Memory B cell (primary cell): Measurements from ENCODE around the gene PCDHGB4.
"Not testable (repeated sequence)": the region's sequence is repeated elsewhere in the genome, so short reads cannot be mapped to it uniquely, and the experiment has no call there.

ENCODE experiments used
- ATAC-seq: fragments of 150-1000 bp; cut with Tn5 transposase; 2 replicates; pipeline ENCODE4 v1.10.0; 2021; ENCODE audit warnings: low read depth, mild to moderate bottlenecking, moderate library complexity
- DNase-seq, 2 donors: peaks; one replicate each; pipeline ENCODE4 v3.0.0; 2022; ENCODE audit warnings: low spot score in 2 of 2
- H3K27ac Mint-ChIP-seq: one replicate; pipeline ENCODE4 v1.8.0; 2022; ENCODE audit warnings: mild to moderate bottlenecking, moderate library complexity, mixed read lengths
- H3K27me3 Mint-ChIP-seq: one replicate; pipeline ENCODE4 v1.8.0; 2022; ENCODE audit warnings: mixed read lengths
- H3K36me3 Mint-ChIP-seq: one replicate; pipeline ENCODE4 v1.8.0; 2022; ENCODE audit warnings: mild to moderate bottlenecking, mixed read lengths
- H3K4me1 Mint-ChIP-seq: one replicate; pipeline ENCODE4 v1.8.0; 2022; ENCODE audit warnings: mixed read lengths
- H3K4me3 Mint-ChIP-seq: one replicate; pipeline ENCODE4 v1.8.0; 2022; ENCODE audit warnings: mild to moderate bottlenecking, moderate library complexity, mixed read lengths
- H3K9me3 Mint-ChIP-seq: one replicate; pipeline ENCODE4 v1.8.0; 2022; ENCODE audit warnings: mixed read lengths

Gene PCDHGB4

DNA sequence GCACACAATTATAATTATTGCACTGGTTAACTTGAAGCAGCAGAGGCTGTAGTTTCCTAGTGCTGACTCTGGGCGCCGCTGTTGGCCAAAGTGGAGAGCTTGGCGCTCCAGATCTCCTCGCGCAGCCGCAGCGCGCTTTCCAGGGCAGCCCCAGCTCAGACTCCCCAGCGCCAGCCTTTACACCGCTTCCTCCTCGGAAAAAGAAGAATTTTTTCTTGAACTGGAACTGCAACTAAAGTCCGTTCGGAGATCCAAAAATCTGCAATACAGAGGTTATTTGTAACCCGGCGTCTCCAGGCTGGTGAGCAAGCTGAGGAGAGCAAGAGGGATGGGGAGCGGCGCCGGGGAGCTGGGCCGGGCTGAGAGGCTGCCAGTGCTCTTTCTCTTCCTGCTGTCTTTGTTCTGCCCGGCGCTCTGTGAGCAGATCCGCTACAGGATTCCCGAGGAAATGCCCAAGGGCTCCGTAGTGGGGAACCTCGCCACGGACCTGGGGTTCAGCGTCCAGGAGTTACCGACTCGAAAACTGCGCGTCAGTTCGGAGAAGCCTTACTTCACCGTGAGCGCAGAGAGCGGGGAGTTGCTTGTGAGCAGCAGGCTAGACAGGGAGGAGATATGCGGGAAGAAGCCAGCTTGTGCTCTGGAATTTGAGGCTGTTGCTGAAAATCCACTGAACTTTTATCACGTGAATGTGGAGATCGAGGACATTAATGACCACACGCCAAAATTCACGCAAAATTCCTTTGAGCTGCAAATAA, at the start of gene PCDHGB4:
Gene PCDHGB4, plus strand, starts transcription at position 142 of the 755 bp plus-strand sequence. Its CDS starts 187 bp downstream, at position 329.
- H3K36me3 Mint-ChIP-seq, H3K9me3 Mint-ChIP-seq, H3K4me1 Mint-ChIP-seq, H3K27ac Mint-ChIP-seq: not testable (repeated sequence)
- H3K4me3 Mint-ChIP-seq, result peak within 1 kb of the TSS; percentile 34
- peak in 1 of 2 donors; percentile 16 for DNase-seq
- peaks cover 21% of the 10 kb centered on the region for H3K27me3 Mint-ChIP-seq
- ATAC-seq, result peak; percentile 58

DNA sequence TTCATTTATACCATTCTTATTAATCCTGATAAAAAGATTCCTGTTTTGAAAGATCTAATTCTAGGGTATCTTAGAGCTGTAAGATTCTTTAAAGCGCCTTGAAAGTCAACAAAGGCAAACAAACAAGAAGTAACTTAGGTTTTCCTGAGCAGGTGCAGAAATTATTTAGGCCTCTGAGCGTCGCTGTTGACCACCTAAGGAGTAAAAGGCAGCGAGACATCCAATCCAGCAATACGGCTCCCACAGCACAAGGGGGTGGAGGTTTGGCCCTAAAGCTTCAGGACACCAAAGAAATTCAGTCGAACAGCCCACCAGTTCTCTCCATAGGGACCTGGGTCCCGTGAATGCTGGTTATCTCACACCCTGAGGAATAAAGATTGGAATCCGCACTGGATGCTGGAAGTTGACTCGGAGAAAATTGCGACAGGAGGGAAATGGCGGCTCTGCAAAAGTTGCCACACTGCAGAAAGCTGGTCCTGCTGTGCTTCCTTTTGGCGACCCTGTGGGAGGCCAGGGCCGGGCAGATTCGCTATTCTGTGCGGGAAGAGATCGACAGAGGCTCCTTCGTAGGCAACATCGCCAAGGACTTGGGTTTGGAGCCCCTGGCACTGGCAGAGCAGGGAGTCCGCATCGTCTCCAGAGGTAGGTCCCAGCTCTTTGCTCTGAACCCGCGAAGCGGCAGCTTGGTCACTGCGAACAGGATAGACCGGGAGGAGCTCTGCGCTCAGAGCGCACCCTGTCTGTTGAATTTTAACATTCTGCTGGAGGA, 48.8 kb upstream of the PCDHGB4 start, which contains the start of gene PCDHGA2:
Gene PCDHGA2, plus strand, starts transcription at position 223 of the 769 bp plus-strand sequence.
- DNase-seq (no peak), ATAC-seq (no peak)
- Mint-ChIP-seq H3K27ac (no peak within 1 kb of the TSS), H3K36me3 (peaks cover 10% of the 10 kb centered on the region), H3K4me3 (peak within 1 kb of the TSS; percentile 41), H3K27me3 (peaks cover 32% of the 10 kb centered on the region), H3K4me1 (peaks cover 2% of the 10 kb centered on the region), H3K9me3 (peaks cover 31% of the 10 kb centered on the region)

DNA sequence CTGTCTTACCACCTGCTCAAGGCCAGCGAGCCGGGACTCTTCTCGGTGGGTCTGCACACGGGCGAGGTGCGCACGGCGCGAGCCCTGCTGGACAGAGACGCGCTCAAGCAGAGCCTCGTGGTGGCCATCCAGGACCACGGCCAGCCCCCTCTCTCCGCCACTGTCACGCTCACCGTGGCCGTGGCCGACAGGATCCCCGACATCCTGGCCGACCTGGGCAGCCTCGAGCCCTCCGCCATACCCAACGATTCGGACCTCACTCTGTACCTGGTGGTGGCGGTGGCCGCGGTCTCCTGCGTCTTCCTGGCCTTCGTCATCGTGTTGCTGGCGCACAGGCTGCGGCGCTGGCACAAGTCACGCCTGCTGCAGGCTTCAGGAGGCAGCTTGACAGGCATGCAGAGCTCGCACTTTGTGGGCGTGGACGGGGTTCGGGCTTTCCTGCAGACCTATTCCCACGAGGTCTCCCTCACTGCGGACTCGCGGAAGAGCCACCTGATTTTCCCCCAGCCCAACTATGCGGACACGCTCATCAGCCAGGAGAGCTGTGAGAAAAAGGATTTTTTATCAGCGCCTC, 46.6 kb upstream of the PCDHGB4 start:
- not testable (repeated sequence) for H3K36me3 Mint-ChIP-seq, H3K4me3 Mint-ChIP-seq, H3K4me1 Mint-ChIP-seq, DNase-seq, H3K27ac Mint-ChIP-seq, ATAC-seq
- Mint-ChIP-seq H3K9me3 (peaks cover 30% of the 10 kb centered on the region), H3K27me3 (peaks cover 26% of the 10 kb centered on the region)

DNA sequence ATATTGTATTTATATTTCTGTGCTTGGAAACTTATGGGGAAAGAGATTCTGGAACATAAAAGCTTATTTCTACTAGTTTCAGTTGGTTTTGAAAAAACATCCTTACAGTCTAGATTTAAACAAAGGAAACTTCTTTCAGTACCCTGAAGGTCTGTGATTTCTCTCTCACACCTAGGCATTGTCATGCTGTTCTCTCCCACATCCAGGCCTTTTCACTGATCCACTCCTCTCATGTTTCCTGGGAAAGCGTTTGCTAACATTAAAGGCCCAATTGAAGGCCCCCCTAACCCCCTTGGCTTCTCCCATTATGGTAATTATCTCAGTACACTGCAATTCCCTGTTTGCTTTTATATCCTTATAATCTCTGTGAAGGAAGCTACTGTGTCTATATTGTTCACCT, 44.7 kb upstream of the PCDHGB4 start:
- Mint-ChIP-seq H3K27ac (no peak overlapping the region), H3K27me3 (peaks cover 23% of the 10 kb centered on the region), H3K4me1 (no peaks in the 10 kb centered on the region), H3K4me3 (no peak overlapping the region), H3K9me3 (peaks cover 23% of the 10 kb centered on the region), H3K36me3 (peaks cover 7% of the 10 kb centered on the region)
- DNase-seq (no peak), ATAC-seq (no peak)

DNA sequence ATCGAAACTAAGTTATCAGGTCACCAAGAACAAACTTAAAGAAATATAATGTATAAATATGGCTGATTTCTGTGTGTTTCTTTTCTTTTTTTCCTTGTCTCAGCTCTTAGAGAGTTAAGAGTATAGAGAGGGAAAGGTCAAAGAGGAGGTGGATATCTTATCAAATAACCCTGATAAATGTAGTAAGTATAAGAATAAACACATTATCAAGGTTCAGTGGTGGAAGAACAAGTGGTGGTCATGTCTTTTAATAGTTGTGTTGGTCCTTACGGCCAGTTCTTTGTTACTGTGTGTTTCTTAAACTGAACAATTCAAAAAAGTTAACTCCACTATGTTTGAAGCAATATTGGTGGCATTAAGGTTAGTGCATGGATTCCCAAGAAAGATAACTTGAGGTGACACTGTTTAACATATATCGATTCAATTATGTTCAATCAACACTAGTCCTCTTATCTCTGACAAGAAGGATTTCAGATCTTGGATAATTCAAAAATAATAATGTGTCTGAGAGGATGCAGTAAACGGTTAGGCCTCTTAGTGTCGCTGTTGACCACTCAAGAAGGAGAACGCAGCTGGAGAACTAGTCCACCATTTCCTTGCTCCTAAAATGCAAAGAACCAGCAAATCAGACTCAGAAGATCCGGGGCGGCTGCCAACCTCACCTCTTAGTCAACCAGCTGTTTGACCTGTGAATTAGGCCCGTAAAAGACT, 44.1 kb upstream of the PCDHGB4 start, which contains the start of gene PCDHGA3:
Gene PCDHGA3, plus strand, starts transcription at position 588 of the 711 bp plus-strand sequence. CDS start 205 bp downstream, outside the sequence.
- Mint-ChIP-seq H3K9me3 (peaks cover 20% of the 10 kb centered on the region), H3K4me1 (no peaks in the 10 kb centered on the region), H3K27me3 (peaks cover 20% of the 10 kb centered on the region), H3K27ac (no peak within 1 kb of the TSS), H3K4me3 (peak within 1 kb of the TSS; percentile 58), H3K36me3 (peaks cover 7% of the 10 kb centered on the region)
- ATAC-seq (no peak), DNase-seq (no peak)

DNA sequence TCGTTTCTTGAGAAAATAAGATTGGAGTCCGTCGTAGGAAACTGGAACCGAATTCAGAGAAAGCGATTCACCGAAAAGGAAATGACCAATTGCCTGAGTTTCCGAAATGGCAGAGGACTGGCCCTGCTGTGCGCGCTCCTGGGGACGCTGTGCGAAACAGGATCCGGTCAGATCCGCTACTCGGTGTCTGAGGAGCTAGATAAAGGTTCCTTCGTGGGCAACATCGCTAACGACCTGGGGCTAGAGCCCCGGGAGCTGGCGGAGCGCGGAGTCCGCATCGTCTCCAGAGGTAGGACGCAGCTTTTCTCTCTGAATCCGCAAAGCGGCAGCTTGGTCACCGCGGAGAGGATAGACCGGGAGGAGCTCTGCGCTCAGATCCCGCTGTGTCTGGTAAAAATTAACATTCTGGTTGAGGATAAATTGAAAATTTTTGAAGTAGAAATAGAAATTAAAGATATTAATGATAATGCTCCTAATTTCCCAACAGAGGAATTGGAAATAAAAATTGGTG, 43.5 kb upstream of the PCDHGB4 start:
- ATAC-seq, result no peak
- peak overlapping the region; percentile 58 for H3K4me3 Mint-ChIP-seq
- DNase-seq, result no peak
- peaks cover 7% of the 10 kb centered on the region for H3K36me3 Mint-ChIP-seq
- H3K27ac Mint-ChIP-seq, result no peak overlapping the region
- H3K27me3 Mint-ChIP-seq, result peaks cover 20% of the 10 kb centered on the region
- H3K9me3 Mint-ChIP-seq, result peaks cover 18% of the 10 kb centered on the region
- no peaks in the 10 kb centered on the region for H3K4me1 Mint-ChIP-seq

DNA sequence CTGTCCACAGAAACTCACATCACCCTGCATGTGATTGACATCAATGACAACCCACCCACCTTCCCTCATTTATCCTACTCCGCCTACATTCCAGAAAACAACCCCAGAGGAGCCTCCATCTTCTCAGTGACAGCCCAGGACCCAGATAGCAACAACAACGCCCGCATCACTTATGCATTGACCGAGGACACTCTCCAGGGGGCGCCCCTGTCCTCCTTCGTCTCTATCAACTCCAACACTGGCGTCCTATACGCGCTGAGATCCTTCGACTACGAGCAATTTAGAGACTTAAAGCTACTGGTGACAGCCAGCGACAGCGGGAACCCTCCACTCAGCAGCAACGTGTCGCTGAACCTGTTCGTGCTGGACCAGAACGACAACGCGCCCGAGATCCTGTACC, 42.2 kb upstream of the PCDHGB4 start:
- H3K27ac Mint-ChIP-seq, result no peak overlapping the region
- ATAC-seq (no peak), DNase-seq (no peak)
- H3K4me1 Mint-ChIP-seq, result no peaks in the 10 kb centered on the region
- no peak overlapping the region for H3K4me3 Mint-ChIP-seq
- peaks cover 17% of the 10 kb centered on the region for H3K9me3 Mint-ChIP-seq
- H3K27me3 Mint-ChIP-seq, result peaks cover 22% of the 10 kb centered on the region
- peaks cover 5% of the 10 kb centered on the region for H3K36me3 Mint-ChIP-seq

DNA sequence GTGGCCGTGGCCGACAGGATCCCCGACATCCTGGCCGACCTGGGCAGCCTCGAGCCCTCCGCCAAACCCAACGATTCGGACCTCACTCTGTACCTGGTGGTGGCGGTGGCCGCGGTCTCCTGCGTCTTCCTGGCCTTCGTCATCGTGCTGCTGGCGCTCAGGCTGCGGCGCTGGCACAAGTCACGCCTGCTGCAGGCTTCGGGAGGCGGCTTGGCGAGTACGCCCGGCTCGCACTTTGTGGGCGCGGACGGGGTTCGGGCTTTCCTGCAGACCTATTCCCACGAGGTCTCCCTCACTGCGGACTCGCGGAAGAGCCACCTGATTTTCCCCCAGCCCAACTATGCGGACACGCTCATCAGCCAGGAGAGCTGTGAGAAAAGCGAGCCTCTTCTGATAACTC, 41.5 kb upstream of the PCDHGB4 start:
- not testable (repeated sequence) for H3K4me3 Mint-ChIP-seq, ATAC-seq, H3K27ac Mint-ChIP-seq, H3K4me1 Mint-ChIP-seq, H3K36me3 Mint-ChIP-seq, DNase-seq
- H3K27me3 Mint-ChIP-seq, result peaks cover 21% of the 10 kb centered on the region
- H3K9me3 Mint-ChIP-seq, result peaks cover 15% of the 10 kb centered on the region

DNA sequence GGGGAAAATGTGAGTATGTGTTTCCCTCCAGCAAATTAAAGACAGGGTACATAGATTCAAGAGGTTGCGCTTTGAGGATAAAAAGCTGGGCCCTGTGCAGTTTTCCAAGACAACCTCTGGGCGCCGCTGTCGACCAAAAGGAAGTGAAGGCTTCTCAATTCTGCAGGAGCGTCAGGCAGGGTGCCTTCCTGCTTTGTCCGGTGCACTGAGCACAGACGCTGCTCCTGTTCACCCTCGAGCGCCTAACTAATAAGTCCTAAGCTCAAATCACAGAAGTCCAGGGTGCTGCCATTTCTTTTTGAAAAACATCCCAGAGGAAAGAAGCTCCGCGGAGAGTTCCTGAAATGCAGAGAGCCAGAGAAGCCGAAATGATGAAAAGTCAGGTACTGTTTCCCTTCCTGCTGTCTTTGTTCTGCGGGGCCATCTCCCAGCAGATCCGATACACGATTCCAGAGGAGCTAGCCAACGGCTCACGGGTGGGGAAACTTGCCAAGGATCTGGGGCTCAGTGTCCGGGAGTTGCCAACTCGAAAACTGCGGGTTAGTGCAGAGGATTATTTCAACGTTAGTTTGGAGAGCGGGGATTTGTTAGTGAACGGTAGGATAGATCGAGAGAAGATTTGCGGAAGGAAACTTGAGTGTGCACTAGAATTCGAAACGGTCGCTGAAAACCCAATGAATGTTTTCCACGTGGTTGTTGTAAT, 37.4 kb upstream of the PCDHGB4 start, which contains the start of gene PCDHGB1:
Gene PCDHGB1, plus strand, starts transcription at position 183 of the 703 bp plus-strand sequence. Its CDS starts 162 bp downstream, at position 345.
- no peak within 1 kb of the TSS for H3K27ac Mint-ChIP-seq
- ATAC-seq, result peak; percentile 50

DNA sequence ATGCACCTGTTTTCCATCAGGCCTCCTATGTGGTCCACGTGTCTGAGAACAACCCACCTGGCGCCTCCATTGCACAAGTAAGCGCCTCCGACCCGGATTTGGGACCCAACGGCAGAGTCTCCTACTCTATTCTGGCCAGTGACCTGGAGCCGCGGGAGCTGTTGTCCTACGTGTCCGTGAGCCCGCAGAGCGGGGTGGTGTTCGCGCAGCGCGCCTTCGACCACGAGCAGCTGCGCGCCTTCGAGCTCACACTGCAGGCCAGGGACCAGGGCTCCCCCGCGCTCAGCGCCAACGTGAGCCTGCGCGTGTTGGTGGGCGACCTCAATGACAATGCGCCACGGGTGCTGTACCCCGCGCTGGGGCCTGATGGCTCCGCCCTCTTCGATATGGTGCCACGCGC, 35.9 kb upstream of the PCDHGB4 start:
- Mint-ChIP-seq H3K36me3 (peaks cover 3% of the 10 kb centered on the region), H3K27ac (no peak overlapping the region), H3K4me1 (no peaks in the 10 kb centered on the region), H3K4me3 (no peak overlapping the region), H3K27me3 (peaks cover 24% of the 10 kb centered on the region), H3K9me3 (peaks cover 14% of the 10 kb centered on the region)
- DNase-seq (no peak), ATAC-seq (no peak)

More for the DNA sequence above, 37.4 kb upstream of the PCDHGB4 start, which contains the start of gene PCDHGB1:
- Mint-ChIP-seq H3K36me3 (peaks cover 3% of the 10 kb centered on the region), H3K4me3 (peak within 1 kb of the TSS; percentile 54), H3K9me3 (peaks cover 16% of the 10 kb centered on the region), H3K4me1 (no peaks in the 10 kb centered on the region), H3K27me3 (peaks cover 22% of the 10 kb centered on the region)
- no peak for DNase-seq

DNA sequence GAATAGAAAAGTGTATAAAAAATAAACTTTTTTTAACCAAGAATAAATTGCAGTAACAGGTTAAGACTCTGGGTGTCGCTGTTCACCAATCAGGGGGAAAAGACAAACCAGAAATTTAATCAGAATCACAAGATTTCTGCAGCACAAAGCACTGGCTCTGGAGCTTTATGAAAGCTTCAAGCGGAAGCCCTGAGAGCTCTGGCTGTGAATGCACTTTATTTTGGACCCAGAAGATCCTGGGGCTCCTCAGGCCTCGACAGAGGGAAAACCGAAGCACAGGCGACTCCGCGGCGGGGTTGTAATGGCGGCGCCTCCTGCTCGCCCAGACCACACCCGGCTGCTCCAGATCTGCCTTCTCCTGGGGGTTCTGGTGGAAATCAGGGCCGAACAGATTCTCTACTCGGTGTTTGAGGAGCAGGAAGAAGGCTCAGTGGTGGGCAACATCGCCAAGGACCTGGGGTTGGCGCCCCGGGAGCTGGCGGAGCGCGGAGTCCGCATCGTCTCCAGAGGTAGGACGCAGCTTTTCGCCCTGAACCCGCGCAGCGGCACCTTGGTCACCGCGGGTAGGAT, 32.5 kb upstream of the PCDHGB4 start, which contains the start of gene PCDHGA4:
Gene PCDHGA4, plus strand, starts transcription at position 122 of the 570 bp plus-strand sequence. Its CDS starts 87 bp downstream, at position 209.
- Mint-ChIP-seq H3K9me3 (peaks cover 16% of the 10 kb centered on the region), H3K27ac (no peak within 1 kb of the TSS), H3K27me3 (peaks cover 26% of the 10 kb centered on the region), H3K4me1 (no peaks in the 10 kb centered on the region), H3K4me3 (no peak within 1 kb of the TSS), H3K36me3 (peaks cover 4% of the 10 kb centered on the region)
- DNase-seq (no peak), ATAC-seq (no peak)

DNA sequence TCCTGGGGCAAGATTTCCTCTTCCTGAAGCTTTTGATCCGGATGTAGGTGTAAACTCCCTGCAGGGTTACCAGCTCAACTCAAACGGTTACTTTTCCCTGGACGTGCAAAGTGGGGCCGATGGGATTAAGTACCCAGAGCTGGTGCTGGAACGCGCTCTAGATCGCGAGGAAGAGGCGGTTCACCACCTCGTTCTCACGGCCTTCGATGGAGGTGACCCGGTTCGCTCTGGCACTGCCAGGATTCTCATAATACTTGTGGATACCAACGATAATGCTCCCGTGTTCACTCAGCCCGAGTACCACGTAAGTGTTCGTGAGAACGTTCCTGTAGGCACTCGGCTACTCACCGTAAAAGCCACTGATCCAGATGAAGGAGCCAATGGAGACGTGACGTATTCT, 31.9 kb upstream of the PCDHGB4 start:
- no peak for DNase-seq
- Mint-ChIP-seq H3K27ac (no peak overlapping the region), H3K9me3 (peaks cover 15% of the 10 kb centered on the region), H3K27me3 (peaks cover 24% of the 10 kb centered on the region), H3K36me3 (peaks cover 4% of the 10 kb centered on the region), H3K4me1 (no peaks in the 10 kb centered on the region), H3K4me3 (no peak overlapping the region)
- no peak for ATAC-seq
